HCT116 (cell line): ENCODE data around the gene MARCKS.
A peak's percentile ranks its signal among the peaks of the same experiment; 100 is the strongest.

Experiments
- CBX3 ChIP-seq: IDR thresholded peaks from 2 replicates; pipeline ENCODE4 v1.6.1; 2012; ENCODE audit warnings: low read depth
- CEBPB ChIP-seq: IDR thresholded peaks from 2 replicates; pipeline ENCODE4 v1.6.1; 2012; ENCODE audit warnings: low read depth
- CTCF ChIP-seq, 3 experiments: fragments of 200-600 bp in 1 of 3; sonication (generic) in 1 of 3; IDR thresholded peaks in 2 of 3; conservative IDR thresholded peaks in 1 of 3; 2 replicates each; pipeline ENCODE4 v1.5.1; 2012 to 2017; ENCODE audit warnings: low read depth in 2 of 3, low read length in 2 of 3, antibody characterized with exemption in 1 of 3, borderline replicate concordance in 1 of 3, control low read depth in 1 of 3, mild to moderate bottlenecking in 1 of 3, mixed read lengths in 1 of 3, mixed run types in 1 of 3, moderate library complexity in 1 of 3; ENCODE audit not compliant: insufficient read depth in 1 of 3
- EZH2 ChIP-seq: fragments of 200-600 bp; sonication (generic); IDR thresholded peaks from 2 replicates; pipeline ENCODE4 v1.6.1; 2017; ENCODE audit warnings: antibody characterized with exemption, mixed run types
- EZH2phosphoT487 ChIP-seq: fragments of 200-600 bp; IDR thresholded peaks from 2 replicates; pipeline ENCODE4 v1.6.1; 2018; ENCODE audit warnings: antibody characterized with exemption, borderline replicate concordance
- FOSL1 ChIP-seq: IDR thresholded peaks from 2 replicates; pipeline ENCODE4 v1.6.1; 2012; ENCODE audit warnings: low read depth
- JUND ChIP-seq: IDR thresholded peaks from 2 replicates; pipeline ENCODE4 v1.6.1; 2012
- POLR2AphosphoS5 ChIP-seq: IDR thresholded peaks from 2 replicates; pipeline ENCODE4 v1.6.1; 2011; ENCODE audit warnings: mild to moderate bottlenecking, low read depth, low read length, moderate library complexity
- RAD21 ChIP-seq: IDR thresholded peaks from 2 replicates; pipeline ENCODE4 v1.6.1; 2012; ENCODE audit warnings: low read depth, mild to moderate bottlenecking
- REST ChIP-seq: IDR thresholded peaks from 2 replicates; pipeline ENCODE4 v1.6.1; 2012; ENCODE audit warnings: low read depth
- SIN3A ChIP-seq: IDR thresholded peaks from 2 replicates; pipeline ENCODE4 v1.6.1; 2012; ENCODE audit warnings: low read depth
- SP1 ChIP-seq: IDR thresholded peaks from 2 replicates; pipeline ENCODE4 v1.6.1; 2012; ENCODE audit warnings: low read depth
- SRF ChIP-seq: IDR thresholded peaks from 2 replicates; pipeline ENCODE4 v1.6.1; 2012; ENCODE audit warnings: low read depth
- YY1 ChIP-seq: IDR thresholded peaks from 2 replicates; pipeline ENCODE4 v1.6.1; 2011; ENCODE audit warnings: low read length, low read depth, moderate library complexity, mild to moderate bottlenecking; ENCODE audit not compliant: insufficient replicate concordance; ENCODE audit errors: extremely low read depth

- peak; percentile 26 to 75 (median 54); a peak in 4 of 6 replicates for TF ChIP-seq CTCF (IDR thresholded peaks at IDR 0.05 in 2 of 3, conservative IDR thresholded peaks at IDR 0.05 in 1 of 3; ENCODE audit: borderline replicate concordance in 1 of 3, insufficient read depth in 1 of 3, low read depth in 2 of 3, low read length in 2 of 3)
- no peak for TF ChIP-seq CEBPB
- TF ChIP-seq EZH2: no peak
- no peak for TF ChIP-seq POLR2AphosphoS5
- no peak for TF ChIP-seq EZH2phosphoT487
- TF ChIP-seq REST: no peak
- TF ChIP-seq YY1: no peak
- TF ChIP-seq FOSL1: no peak
- no peak for TF ChIP-seq SP1
- TF ChIP-seq CBX3: no peak
- no peak for TF ChIP-seq JUND
- TF ChIP-seq SIN3A: no peak
- no peak for TF ChIP-seq SRF
- peak; percentile 81 for TF ChIP-seq RAD21
Measured at GRCh38 chr6:113909224-113909856, 52.2 kb downstream of the MARCKS start.
